Heart right ventricle (tissue), 16 donors: Measurements from ENCODE around the gene ZNF747. TPM values are rescaled to one million over a fixed set of nuclear protein-coding genes. Genes with fewer than 3 reads are reported as not detected.

Experiments
- ATAC-seq, 8 donors: fragments of 200-7000 bp; cut with Tn5 transposase; one replicate each; pipeline ENCODE4 v1.9.1; 2020; ENCODE audit warnings: mild to moderate bottlenecking in 8 of 8, moderate library complexity in 8 of 8, moderate number of reproducible peaks in 1 of 8
- DNase-seq, 2 donors: peaks; one replicate each; pipeline ENCODE4 v3.0.0-alpha.2; 2020
- H3K27ac ChIP-seq, 10 donors: fragments of 200-600 bp; sonication (generic) in 2 of 10; one replicate each; pipeline versions ENCODE4 v1.5.0 to v1.8.0; 2020 to 2022; ENCODE audit warnings: mild to moderate bottlenecking in 3 of 10
- H3K27me3 ChIP-seq, 7 donors: fragments of 200-600 bp; one replicate each; pipeline ENCODE4 v1.8.0; 2021 to 2022; ENCODE audit warnings: mild to moderate bottlenecking in 2 of 7
- H3K36me3 ChIP-seq, 9 donors: fragments of 200-600 bp; sonication (generic) in 1 of 9; one replicate each; pipeline versions ENCODE4 v1.5.0 to v1.8.0; 2020 to 2022; ENCODE audit warnings: mild to moderate bottlenecking in 2 of 9
- H3K4me1 ChIP-seq, 9 donors: fragments of 200-600 bp; sonication (generic) in 1 of 9; one replicate each; pipeline versions ENCODE4 v1.5.0 to v1.8.0; 2020 to 2022; ENCODE audit warnings: mild to moderate bottlenecking in 4 of 9
- H3K4me3 ChIP-seq, 10 donors: fragments of 200-600 bp; sonication (generic) in 2 of 10; one replicate each; pipeline versions ENCODE4 v1.5.0 to v1.8.0; 2020 to 2022; ENCODE audit warnings: mild to moderate bottlenecking in 7 of 10, moderate library complexity in 2 of 10
- H3K9me3 ChIP-seq, 11 donors: fragments of 200-600 bp in 10 of 11; sonication (generic) in 2 of 11; one replicate each; pipeline versions ENCODE4 v1.5.0 to v1.8.0; 2013 to 2022; ENCODE audit warnings: mild to moderate bottlenecking in 2 of 11, control low read depth in 1 of 11, moderate library complexity in 1 of 11
- CTCF ChIP-seq, 9 donors: fragments of 200-600 bp; sonication (generic) in 2 of 9; IDR thresholded peaks; one replicate each; pipeline versions ENCODE4 v1.5.0 to v1.8.0; 2021 to 2022; ENCODE audit warnings: antibody characterized with exemption in 9 of 9, mild to moderate bottlenecking in 5 of 9, moderate library complexity in 1 of 9
- WGBS, 2 donors: extraction: QIAGEN DNeasy Blood & Tissue Kit; methylation state at CpG; one replicate each; pipeline ENCODE4 v1.1.7; 2013; ENCODE audit warnings: inconsistent platforms in 1 of 2; 5-methylcytosine and 5-hydroxymethylcytosine counted together
- intact Hi-C, 10 donors: fragments of 100-400 bp; cut with DNase I; formaldehyde crosslinking; loops; one replicate each; pipeline versions ENCODE4 v1.11.1 to v1.14.2; 2022
- polyA plus RNA-seq, 2 donors: library from polyadenylated mRNA; stranded (reverse); fragments of 200-250 nt; gene quantifications; one replicate each; pipeline ENCODE4 v1.2.3, GENCODE V29; 2013
- total RNA-seq, 10 donors: library from RNA; stranded (reverse); fragmentation: NEBNext Ultra II Directional in 3 of 10; extraction: Animal tissue kit (Norgen Biotek cat#: 25700) in 3 of 10; gene quantifications; one replicate each; pipeline versions ENCODE4 v1.2.1 to v1.2.4, GENCODE V29; 2021 to 2023
- donor health status: Arrhythmogenic right ventricular cardiomyopathy.
- donor health status: ischemic (EF 13 %, LVEDD 7.1; RV severe dilation, severe dysfunction).
- donor health status: healthy with polysubstance abuse.
- donor health status: DM: no; HTN: yes; CAD: no.
- donor health status: DM: no; HTN: no; CAD: no.
- donor health status: ischemic (EF 25% LVEDD 6.9; RV normal size, moderate dysfunction).
- donor health status: ischemic (EF 25% LVEDD 5.7; RV mildly dilated, moderate dysfunction).
- donor health status: healthy.
- donor health status: DM: yes; HTN: yes; CAD: no.
- donor health status: Ischemic cardiomyopathy.
- donor health status: ischemic (EF 35%, LVEDD 5.7; RV mildly dilated, moderate dysfunction).
- donor health status: nonischemic (EF 11% LVEDD 7.7; RV severe dilation, severe dysfunction).
- donor health status: DM: yes; HTN: yes; CAD: no.
- donor health status: PGD.
- donor health status: ischemic (EF 29% LVEDD 5.4; RV normal size, mild dysfunction).
- donor health status: nonischemic (EF 23%, LVEDD 6.1; RV moderate dilation, normal function).

ZNF747 gene
- total and polyA plus RNA-seq, 12 donors = 8.5 to 14.3 (median 10.5) TPM

DNA sequence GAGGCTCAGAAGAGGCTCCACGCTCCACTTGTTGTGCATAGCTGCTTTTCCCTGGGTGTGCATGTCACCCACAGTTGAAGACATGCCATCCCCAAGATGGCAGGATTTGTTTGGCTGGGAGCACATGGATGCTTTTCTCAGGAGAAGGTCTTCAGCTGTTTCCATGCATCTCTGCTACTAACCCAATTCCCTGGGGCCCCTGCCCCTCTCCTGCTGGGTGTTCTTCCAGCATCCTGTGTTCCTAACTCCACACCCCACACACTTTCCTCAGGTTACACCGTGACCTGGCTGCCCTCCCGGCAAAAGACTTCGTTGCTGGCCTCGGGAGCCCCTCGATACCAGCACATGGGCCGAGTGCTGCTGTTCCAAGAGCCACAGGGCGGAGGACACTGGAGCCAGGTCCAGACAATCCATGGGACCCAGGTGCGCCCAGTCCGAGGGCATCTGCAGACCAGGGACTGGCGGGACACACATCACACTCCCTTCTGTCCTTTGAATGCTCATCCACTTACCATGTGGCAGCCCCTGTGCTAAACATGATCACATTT lies 40.6 kb downstream of the ZNF747 start:
- Histone ChIP-seq H3K9me3 (no peaks in the 10 kb centered on the region), H3K27ac (no peak overlapping the region), H3K4me1 (peaks cover 0 to 17% (median 0%) of the 10 kb centered on the region in 9 donors), H3K4me3 (no peak overlapping the region), H3K36me3 (peaks cover 0 to 87% (median 0%) of the 10 kb centered on the region in 9 donors), H3K27me3 (peaks cover 0 to 12% (median 0%) of the 10 kb centered on the region in 7 donors)
- WGBS, 2 donors = 76 to 77% methylated on average over 11 of the region's 11 CpGs
- DNase-seq = no peak
- intact Hi-C loops = no loop called here
- no peak for TF ChIP-seq CTCF (IDR thresholded peaks at IDR 0.05)
- ATAC-seq = no peak

GRCh38 chr16:30491744-30492308 lies 42.8 kb downstream of the ZNF747 start:
- peaks cover 0 to 12% (median 5%) of the 10 kb centered on the region in 7 donors for H3K27me3 ChIP-seq
- peaks cover 0 to 25% (median 0%) of the 10 kb centered on the region in 9 donors for H3K4me1 ChIP-seq
- DNase-seq (peak in 1 of 2 donors; percentile 17), ATAC-seq (peak in 5 of 8 donors; percentile 28 to 81 (median 38))
- no peak for TF ChIP-seq CTCF (IDR thresholded peaks at IDR 0.05)
- H3K27ac ChIP-seq = no peak overlapping the region
- no peaks in the 10 kb centered on the region for H3K9me3 ChIP-seq
- intact Hi-C loops = no loop called here
- H3K4me3 ChIP-seq = no peak overlapping the region
- 30 to 44% methylated on average over 6 of the region's 6 CpGs for WGBS, 2 donors
- peaks cover 0 to 87% (median 0%) of the 10 kb centered on the region in 9 donors for H3K36me3 ChIP-seq

GRCh38 chr16:30491229-30491628 lies 43.4 kb downstream of the ZNF747 start:
- Histone ChIP-seq H3K27ac (no peak overlapping the region), H3K27me3 (peaks cover 0 to 11% (median 4%) of the 10 kb centered on the region in 7 donors), H3K9me3 (no peaks in the 10 kb centered on the region), H3K36me3 (peaks cover 0 to 87% (median 0%) of the 10 kb centered on the region in 9 donors), H3K4me1 (peaks cover 0 to 25% (median 0%) of the 10 kb centered on the region in 9 donors), H3K4me3 (no peak overlapping the region)
- ATAC-seq = no peak
- TF ChIP-seq CTCF (IDR thresholded peaks at IDR 0.05) = no peak
- no peak for DNase-seq
- WGBS, 2 donors = 90 to 93% methylated on average over 4 of the region's 4 CpGs
- intact Hi-C loops = no loop called here

DNA sequence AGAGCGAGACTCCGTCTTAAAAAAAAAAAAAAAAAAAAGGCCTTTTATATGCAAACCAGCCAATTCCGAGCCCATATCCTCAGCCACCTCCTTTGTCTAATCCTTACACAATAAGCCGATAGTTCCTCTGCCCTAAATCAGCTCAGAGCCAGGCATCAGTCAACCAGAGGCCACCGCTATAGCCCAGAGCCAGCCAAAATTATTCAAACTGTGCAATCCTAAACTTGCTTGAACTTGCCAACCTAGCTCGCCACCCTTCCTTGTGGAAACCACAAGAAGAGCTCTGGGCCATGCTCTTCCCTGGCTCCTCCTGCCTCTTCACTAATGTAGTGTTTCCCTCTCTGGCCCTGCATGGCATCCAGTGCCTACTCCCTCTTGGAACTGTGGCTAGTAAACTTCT lies 44.4 kb downstream of the ZNF747 start:
- no peak for DNase-seq
- intact Hi-C loops = no loop called here
- Histone ChIP-seq H3K36me3 (peaks cover 0 to 87% (median 0%) of the 10 kb centered on the region in 9 donors), H3K4me1 (peaks cover 0 to 25% (median 0%) of the 10 kb centered on the region in 9 donors), H3K27me3 (peaks cover 0 to 8% (median 0%) of the 10 kb centered on the region in 7 donors), H3K4me3 (no peak overlapping the region), H3K27ac (no peak overlapping the region), H3K9me3 (no peaks in the 10 kb centered on the region)
- 86 to 87% methylated on average over 6 of the region's 6 CpGs for WGBS, 2 donors
- no peak for ATAC-seq
- no peak for TF ChIP-seq CTCF (IDR thresholded peaks at IDR 0.05)
